Ascending aorta (tissue), 2 donors: ENCODE measurements around the gene LMOD3. TPM values are rescaled to one million over a fixed set of nuclear protein-coding genes. Genes with fewer than 3 reads are reported as not detected.

Experiments used
- DNase-seq, 2 donors: peaks; one replicate each; pipeline ENCODE4 v3.0.0-alpha.2; 2019; ENCODE audit warnings: low spot score in 2 of 2
- H3K27ac ChIP-seq, 2 donors: fragments of 200-600 bp; sonication (generic); one replicate each; pipeline ENCODE4 v1.5.1; 2016 to 2017; ENCODE audit warnings: mild to moderate bottlenecking in 1 of 2
- H3K27me3 ChIP-seq: fragments of 200-600 bp; sonication (generic); one replicate; pipeline ENCODE4 v1.5.1; 2017
- H3K36me3 ChIP-seq, 2 donors: fragments of 200-600 bp; sonication (generic); one replicate each; pipeline ENCODE4 v1.5.1; 2016
- H3K4me1 ChIP-seq, 2 donors: fragments of 200-600 bp; sonication (generic); one replicate each; pipeline ENCODE4 v1.5.1; 2016 to 2017; ENCODE audit warnings: mild to moderate bottlenecking in 1 of 2
- H3K4me3 ChIP-seq, 2 donors: fragments of 200-600 bp; sonication (generic); one replicate each; pipeline ENCODE4 v1.5.1; 2016 to 2017; ENCODE audit warnings: mild to moderate bottlenecking in 1 of 2
- H3K9me3 ChIP-seq, 2 donors: fragments of 200-600 bp; sonication (generic); one replicate each; pipeline ENCODE4 v1.5.1; 2016
- CTCF ChIP-seq, 3 experiments: fragments of 200-600 bp in 2 of 3; fragments of 450-650 bp in 1 of 3; sonication (generic) in 2 of 3; IDR thresholded peaks; one replicate each; pipeline ENCODE4 v1.5.1; 2016 to 2019; ENCODE audit warnings: antibody characterized with exemption in 3 of 3, mild to moderate bottlenecking in 1 of 3, moderate library complexity in 1 of 3
- intact Hi-C: fragments of 100-400 bp; cut with DNase I; formaldehyde crosslinking; loops from one replicate; pipeline ENCODE4 v1.15.1; 2023
- total RNA-seq: library from RNA; depleted of rRNA; stranded (reverse); fragments of >200 nt; gene quantifications from one replicate; pipeline ENCODE4 v1.1.0, GENCODE V29; 2016

The LMOD3 gene
- total RNA-seq, 1 donor from 2014 or later = not detected

- H3K36me3 ChIP-seq = peaks cover 0 to 6% of the 10 kb centered on the region in 2 donors
- peak overlapping the region; percentile 71 to 93 for H3K4me3 ChIP-seq
- no peaks in the 10 kb centered on the region for H3K27me3 ChIP-seq
- no peak for DNase-seq
- H3K4me1 ChIP-seq = peaks cover 10 to 32% of the 10 kb centered on the region in 2 donors
- no peaks in the 10 kb centered on the region for H3K9me3 ChIP-seq
- TF ChIP-seq CTCF (IDR thresholded peaks at IDR 0.05) = no peak
- intact Hi-C loops = loop anchor here (1.0 kb wide), 2 partner anchors 27 to 66 kb away; partner anchors contain the start of genes EOGT and TMF1
- H3K27ac ChIP-seq = peak overlapping the region; percentile 75 to 78
Observed at GRCh38 chr3:69079269-69080159, 42.9 kb downstream of the LMOD3 start.

GRCh38 chr3:69072928-69073327 lies 49.5 kb downstream of the LMOD3 start:
- Histone ChIP-seq H3K9me3 (no peaks in the 10 kb centered on the region), H3K27ac (no peak overlapping the region), H3K27me3 (no peaks in the 10 kb centered on the region), H3K4me1 (no peaks in the 10 kb centered on the region), H3K36me3 (peaks cover 0 to 22% of the 10 kb centered on the region in 2 donors), H3K4me3 (no peak overlapping the region)
- TF ChIP-seq CTCF (IDR thresholded peaks at IDR 0.05) = no peak
- DNase-seq = no peak
- intact Hi-C loops = no loop called here

GRCh38 chr3:69066121-69066520 lies 56.3 kb downstream of the LMOD3 start:
- H3K27ac ChIP-seq = no peak overlapping the region
- H3K9me3 ChIP-seq = no peaks in the 10 kb centered on the region
- no peaks in the 10 kb centered on the region for H3K4me1 ChIP-seq
- H3K27me3 ChIP-seq = no peaks in the 10 kb centered on the region
- peaks cover 9 to 27% of the 10 kb centered on the region in 2 donors for H3K36me3 ChIP-seq
- TF ChIP-seq CTCF (IDR thresholded peaks at IDR 0.05) = no peak
- no peak overlapping the region for H3K4me3 ChIP-seq
- intact Hi-C loops = no loop called here
- no peak for DNase-seq

GRCh38 chr3:69065318-69065964 lies 57.0 kb downstream of the LMOD3 start:
- Histone ChIP-seq H3K9me3 (no peaks in the 10 kb centered on the region), H3K36me3 (peaks cover 16 to 27% of the 10 kb centered on the region in 2 donors), H3K27ac (no peak overlapping the region), H3K4me3 (no peak overlapping the region), H3K4me1 (no peaks in the 10 kb centered on the region), H3K27me3 (no peaks in the 10 kb centered on the region)
- intact Hi-C loops = no loop called here
- TF ChIP-seq CTCF (IDR thresholded peaks at IDR 0.05) = no peak
- no peak for DNase-seq

GRCh38 chr3:69063636-69064035 lies 58.8 kb downstream of the LMOD3 start:
- no peak for DNase-seq
- TF ChIP-seq CTCF (IDR thresholded peaks at IDR 0.05) = no peak
- Histone ChIP-seq H3K4me1 (no peaks in the 10 kb centered on the region), H3K36me3 (peaks cover 26 to 44% of the 10 kb centered on the region in 2 donors), H3K9me3 (no peaks in the 10 kb centered on the region), H3K27ac (peak overlapping the region in 1 of 2 donors; percentile 23), H3K4me3 (no peak overlapping the region), H3K27me3 (no peaks in the 10 kb centered on the region)
- intact Hi-C loops = no loop called here
